GM21786 (cell line): ENCODE measurements around the gene SLC9A3.
A peak's percentile ranks its signal among the peaks of the same experiment; 100 is the strongest.

Source experiments
- ATAC-seq: cut with Tn5 transposase; IDR thresholded peaks from one replicate; pipeline ENCODE4 v1.9.1; 2021; ENCODE audit not compliant: unreplicated experiment

Gene SLC9A3

GRCh38 chr5:464446-464842, 59.8 kb downstream of the SLC9A3 start:
- no peak for ATAC-seq

GRCh38 chr5:463952-464351, 60.3 kb downstream of the SLC9A3 start:
- no peak for ATAC-seq

DNA sequence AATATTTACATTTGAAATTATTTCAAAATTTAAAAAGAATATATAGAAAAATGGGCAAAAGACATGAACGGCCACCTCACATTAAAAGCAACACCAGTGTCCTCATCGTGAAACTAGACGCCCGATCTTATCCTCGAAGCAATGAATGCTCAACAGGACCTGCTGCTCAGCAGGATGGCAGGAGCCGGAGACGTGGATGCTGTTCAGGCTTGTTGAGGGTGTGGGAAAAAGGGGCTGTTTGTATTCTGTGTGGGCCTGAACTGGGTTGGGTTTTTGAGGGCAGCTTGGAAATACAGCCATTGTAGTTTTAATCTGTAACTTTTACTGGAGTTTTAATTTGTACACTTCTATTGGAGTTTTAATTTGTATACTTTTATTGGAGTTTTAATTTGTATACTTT, 60.9 kb downstream of the SLC9A3 start:
- ATAC-seq: no peak

DNA sequence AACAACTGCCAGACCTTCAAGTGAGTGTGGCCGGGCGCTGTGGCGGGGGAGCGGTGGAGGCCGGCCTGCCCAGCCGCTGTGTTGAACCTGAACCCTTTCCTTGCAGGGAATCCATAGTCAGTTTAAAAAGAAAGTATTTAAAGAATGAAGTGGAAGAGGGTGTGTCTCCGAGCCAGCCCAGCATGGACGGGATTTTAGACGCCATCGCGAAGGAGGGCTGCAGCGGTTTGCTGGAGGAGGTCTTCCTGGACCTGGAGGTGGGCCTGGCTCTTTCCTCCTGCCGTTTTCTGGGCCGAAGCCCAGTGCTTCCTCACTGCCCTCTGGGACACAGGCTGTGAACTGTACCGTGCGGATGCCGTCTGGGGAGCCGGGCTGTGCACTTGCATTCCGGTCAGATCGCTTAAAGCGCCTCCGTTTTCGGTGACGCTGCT, 62.2 kb downstream of the SLC9A3 start:
- ATAC-seq: no peak

DNA sequence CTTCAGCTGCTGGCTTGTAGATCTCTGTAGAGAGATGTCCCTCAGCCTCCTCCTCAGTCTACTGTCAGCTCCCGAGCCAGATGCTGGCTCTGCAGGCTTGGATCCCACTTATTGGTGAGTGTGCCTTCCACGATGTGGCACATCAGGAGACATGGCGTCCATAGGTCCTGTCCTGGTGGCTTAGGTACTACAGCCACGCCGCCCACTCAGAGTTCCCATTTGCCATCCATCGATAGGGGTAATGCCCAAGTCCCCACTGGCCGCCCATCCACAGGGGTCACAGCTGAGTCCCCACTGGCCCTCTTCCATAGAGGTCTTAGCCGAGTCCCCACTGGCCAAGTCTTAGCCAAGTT, 64.0 kb downstream of the SLC9A3 start:
- no peak for ATAC-seq

DNA sequence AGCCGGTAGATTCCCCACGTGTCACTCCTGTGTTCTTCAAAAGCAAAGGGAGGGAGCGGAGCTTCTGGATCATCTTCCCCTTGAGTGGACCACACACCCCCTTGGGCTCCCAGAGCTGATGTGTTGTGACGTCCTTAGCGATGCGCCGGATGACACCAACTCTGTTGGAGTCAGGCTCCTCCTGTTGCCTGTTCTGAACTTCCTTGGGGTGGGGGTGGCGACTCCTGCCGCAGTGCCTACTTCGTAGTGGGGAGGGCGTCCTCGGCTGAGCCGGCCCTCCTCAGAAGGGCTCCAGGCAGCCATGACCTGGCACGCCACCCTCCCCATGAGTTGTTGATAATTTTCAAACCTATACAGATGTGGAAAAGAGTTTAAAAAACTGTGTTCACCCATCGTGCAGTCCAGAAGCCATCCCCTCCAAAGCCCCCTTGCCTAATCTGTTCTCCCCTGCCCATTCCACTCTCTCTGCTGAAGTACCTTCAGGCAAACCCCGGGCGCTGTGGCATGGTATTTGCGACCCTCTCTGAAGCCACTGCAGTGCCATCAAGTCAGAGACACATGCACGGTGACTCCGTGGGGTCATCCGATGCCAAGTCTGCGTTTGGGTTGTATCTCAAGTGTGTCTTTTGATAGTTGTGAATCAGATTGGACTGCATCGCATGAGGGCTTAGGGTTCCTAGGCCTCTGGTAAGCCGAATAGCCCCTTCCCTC, 64.5 kb downstream of the SLC9A3 start:
- ATAC-seq: no peak

DNA sequence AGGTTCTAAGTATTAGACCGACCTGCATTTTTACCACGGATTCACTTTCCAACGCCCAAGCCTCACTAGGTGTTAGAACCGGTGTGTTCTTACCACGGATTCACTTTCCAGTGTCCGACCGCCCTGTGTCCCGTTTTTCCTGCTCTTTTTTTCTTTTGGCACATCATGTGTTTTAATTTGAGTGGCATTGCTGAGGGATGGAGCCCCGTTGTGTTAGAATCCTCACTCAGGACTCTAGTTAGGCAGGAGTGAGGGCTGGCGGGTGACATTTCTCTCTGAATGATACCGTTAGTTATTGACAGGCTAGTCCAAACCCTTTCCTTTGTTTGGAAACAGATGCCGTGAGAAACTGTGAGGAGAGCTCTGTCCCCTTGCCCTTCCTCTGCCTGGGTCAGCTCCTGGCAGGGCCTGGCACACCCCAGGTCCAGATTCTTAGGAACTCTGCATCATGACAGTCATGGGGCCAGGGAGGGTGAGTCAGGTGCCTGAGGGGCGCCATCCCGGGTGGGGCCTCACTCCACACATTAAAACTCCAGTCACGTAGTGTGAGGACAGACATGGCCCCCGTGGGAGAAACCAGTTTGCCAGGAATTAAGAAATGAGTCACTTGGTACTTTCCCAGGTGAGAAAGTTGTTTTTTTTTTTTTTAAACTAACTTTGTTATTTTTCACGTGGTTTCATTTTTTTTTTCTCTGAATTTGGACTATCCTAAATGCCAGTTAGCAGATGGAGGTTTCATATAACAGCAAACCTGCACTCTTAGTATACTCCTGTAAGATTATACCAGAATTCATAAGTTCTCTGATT, 65.5 kb downstream of the SLC9A3 start:
- peak; percentile 73 for ATAC-seq

- no peak for ATAC-seq
These were observed 66.9 kb downstream of the SLC9A3 start for GRCh38 chr5:457195-457961.

DNA sequence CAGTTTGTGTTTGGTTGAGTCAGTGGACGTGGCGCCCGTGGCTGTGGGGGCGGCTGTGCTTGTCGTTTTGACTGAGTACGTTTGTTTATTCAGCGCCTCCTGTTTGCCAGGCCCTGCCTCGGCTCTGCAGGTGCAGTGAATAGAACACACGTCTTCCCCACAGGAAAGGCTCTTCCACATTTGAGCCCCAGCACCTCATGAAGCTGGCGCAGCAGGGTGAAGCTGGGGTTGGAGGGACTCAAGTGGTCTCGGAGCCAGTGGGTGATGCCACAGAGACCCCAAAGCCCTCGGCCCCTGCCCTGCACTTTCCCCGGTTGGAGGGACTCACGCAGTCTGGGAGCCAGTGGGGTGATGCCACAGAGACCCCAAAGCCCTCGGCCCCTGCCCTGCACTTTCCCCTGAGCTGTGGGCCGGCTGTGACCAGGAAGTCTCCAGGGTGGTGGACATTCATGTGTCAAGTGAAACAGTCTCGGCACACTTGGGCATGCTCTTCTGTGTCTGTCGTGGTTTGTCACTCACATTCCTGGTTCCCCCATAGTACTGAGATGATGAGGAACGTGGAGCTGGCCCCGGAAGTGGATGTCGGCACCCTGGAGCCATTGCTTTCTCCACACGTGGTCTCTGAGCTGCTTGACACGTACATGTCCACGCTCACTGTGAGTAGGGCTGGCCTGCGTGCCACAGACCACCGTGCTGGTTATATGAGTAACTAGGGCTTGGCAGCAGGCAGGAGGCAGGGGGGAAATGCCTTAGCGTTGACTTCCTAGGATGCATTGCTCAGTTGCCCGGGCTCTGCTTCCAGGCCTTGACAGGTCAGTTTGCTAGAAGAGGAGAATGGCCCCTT, 67.7 kb downstream of the SLC9A3 start:
- ATAC-seq: no peak

DNA sequence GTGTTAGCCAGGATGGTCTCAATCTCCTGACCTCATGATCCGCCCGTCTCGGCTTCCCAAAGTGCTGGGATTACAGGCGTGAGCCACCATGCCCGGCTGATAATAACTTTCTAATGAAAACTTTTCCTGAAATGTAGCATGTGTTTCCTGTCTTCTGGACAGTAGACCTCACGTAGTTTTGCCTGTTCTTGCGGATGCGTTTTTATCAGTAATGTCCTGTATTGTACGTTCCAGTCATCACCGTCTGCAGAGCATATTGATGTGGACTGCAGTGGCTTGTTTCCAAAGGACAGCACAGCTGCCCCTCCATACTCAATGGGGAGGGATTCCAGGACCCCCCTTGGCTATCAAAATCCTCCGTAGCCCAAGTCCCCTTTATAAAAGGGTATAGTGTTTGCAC, 68.4 kb downstream of the SLC9A3 start:
- ATAC-seq: no peak

- ATAC-seq: no peak
These were observed 69.3 kb downstream of the SLC9A3 start for GRCh38 chr5:454936-455335.

GRCh38 chr5:453725-454481, 70.3 kb downstream of the SLC9A3 start:
- no peak for ATAC-seq

GRCh38 chr5:452978-453710, 71.1 kb downstream of the SLC9A3 start:
- no peak for ATAC-seq

- ATAC-seq: no peak
These were observed 72.4 kb downstream of the SLC9A3 start for GRCh38 chr5:451587-452458.

DNA sequence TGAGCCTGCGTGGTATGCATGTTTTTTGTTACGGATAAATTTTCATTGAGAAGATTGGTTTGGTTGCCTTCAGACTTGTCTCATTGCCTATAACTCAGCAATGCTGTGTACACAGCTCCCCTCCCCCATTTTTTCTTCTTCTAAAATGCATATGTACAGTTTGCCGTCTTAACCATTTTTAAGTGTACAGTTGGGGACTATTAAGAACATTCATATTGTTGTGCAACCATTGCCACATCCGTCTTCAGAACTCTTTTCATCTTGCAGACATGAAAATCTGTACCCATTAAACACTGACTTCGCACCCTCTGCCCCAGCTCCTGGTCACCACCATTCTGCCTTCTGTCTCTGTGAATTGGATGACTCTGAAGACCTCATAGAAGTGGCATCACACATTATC, 75.1 kb downstream of the SLC9A3 start:
- no peak for ATAC-seq

DNA sequence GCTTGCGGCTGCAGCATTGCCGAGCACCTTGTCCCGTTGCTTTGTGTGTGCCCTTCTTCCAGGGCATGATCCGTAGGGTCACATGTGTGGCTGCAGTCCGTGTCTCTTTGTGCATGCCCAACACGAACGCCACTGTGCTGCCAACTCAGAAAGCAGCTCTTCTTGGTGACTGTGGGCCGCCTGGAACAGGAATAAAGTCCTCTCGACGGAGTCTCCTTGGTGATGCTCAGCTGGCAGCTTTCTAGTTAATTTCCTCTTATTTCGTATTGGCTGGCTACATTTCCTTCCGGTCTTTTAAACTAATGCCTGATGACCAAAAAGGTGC, 75.5 kb downstream of the SLC9A3 start:
- no peak for ATAC-seq

DNA sequence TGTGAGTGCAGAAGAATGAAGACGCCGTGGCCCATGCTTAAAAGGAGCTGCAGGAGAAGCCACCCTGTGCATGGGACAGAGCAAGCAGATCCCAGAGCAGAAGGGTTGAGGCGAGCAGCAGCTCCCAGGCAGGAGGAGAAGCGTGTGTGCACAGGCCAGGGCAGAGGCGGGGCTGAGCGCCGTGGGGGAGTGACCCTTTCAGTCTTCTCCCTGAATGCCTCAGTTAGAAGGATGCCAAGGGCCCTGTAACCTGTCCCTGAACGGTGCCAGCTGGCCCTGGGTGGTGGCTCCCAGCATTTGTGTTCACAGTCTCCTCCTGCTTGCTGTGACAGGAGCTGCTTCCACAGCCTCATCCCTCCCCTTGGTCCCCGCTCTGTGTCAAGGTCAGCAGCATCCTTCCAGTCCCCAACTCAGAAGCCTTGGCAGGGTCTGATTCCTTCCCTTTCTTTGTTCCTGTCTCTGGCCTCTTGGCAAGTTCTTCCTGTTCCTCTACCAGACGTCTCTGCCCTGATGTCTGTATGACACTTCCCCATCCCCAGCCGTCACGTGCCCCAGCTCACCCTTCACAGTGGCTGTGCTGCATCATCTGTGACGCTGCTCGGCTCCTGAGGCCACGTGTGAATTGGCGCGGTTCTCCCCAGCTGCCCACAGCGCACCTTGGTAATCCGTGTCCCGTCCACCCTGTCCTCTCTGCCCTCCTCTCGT, 76.0 kb downstream of the SLC9A3 start:
- no peak for ATAC-seq

GRCh38 chr5:447501-447900, 76.7 kb downstream of the SLC9A3 start:
- no peak for ATAC-seq
